NCI-H1694 treated with DMSO at 0.1 percent for 48 hours (cell line): Measurements from ENCODE around the gene ZNF862.

Experiments used
- DNase-seq: peaks from one replicate; lab custom pipeline; 2025; lab: John Stamatoyannopoulos, UW

ZNF862 gene

DNA sequence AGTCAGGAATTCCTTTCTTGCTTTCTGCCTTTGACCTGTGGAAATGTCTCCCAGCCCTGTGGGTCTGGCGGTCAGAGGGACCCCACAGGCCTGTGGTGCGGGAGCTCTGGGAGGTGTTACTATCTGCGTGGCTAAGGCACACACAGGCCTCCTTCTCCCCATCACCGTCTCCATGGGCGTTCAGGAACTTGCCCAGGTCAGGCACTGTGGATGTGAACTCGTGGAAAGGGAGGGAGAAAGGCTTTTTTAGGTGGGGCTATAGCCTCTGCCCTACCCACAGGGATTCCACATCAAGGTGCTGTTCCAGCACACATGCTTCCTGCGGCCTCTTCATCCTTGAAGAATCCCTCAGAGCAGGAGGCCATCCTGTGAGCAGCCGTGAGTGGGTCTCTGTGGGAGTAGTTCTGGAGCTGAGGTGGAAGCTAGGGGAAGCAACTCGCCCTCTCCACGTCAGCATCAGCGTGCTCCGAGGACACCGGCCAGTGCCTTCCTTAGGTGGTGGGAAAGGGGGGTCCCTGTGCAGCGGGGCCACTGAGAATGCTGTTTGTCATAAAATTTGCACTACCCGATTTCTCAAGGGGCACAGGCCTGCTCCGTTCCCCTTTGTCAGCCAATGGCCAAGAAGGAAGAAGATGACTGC is 28.1 kb downstream of the ZNF862 start:
- DNase-seq, result no peak

- DNase-seq, result no peak
Measured at GRCh38 chr7:149866779-149867447, 28.7 kb downstream of the ZNF862 start.

GRCh38 chr7:149867762-149868622 is 29.8 kb downstream of the ZNF862 start:
- no peak for DNase-seq

- DNase-seq, result no peak
Measured at GRCh38 chr7:149868623-149869290, 30.6 kb downstream of the ZNF862 start.

DNA sequence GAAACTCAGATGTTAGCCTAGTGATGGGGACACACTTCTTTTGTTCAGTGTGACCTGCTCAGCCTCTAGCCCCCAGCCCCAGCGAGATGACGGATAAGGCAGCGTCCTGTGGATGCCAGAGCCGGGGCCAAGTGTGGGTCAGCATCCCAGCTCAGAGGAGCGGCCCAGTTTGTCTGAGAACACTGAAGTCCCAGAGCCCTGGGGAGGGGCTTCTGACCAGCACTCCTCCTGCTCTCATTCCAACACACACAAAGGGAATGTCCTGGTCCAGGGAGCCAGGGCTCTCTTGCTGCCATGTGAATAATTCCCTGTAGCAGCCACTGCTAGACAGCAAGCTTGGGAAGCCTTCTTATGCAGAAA is 31.1 kb downstream of the ZNF862 start:
- no peak for DNase-seq

GRCh38 chr7:149869867-149870266 is 31.7 kb downstream of the ZNF862 start:
- DNase-seq, result no peak

GRCh38 chr7:149870274-149870673 is 32.1 kb downstream of the ZNF862 start:
- no peak for DNase-seq

DNA sequence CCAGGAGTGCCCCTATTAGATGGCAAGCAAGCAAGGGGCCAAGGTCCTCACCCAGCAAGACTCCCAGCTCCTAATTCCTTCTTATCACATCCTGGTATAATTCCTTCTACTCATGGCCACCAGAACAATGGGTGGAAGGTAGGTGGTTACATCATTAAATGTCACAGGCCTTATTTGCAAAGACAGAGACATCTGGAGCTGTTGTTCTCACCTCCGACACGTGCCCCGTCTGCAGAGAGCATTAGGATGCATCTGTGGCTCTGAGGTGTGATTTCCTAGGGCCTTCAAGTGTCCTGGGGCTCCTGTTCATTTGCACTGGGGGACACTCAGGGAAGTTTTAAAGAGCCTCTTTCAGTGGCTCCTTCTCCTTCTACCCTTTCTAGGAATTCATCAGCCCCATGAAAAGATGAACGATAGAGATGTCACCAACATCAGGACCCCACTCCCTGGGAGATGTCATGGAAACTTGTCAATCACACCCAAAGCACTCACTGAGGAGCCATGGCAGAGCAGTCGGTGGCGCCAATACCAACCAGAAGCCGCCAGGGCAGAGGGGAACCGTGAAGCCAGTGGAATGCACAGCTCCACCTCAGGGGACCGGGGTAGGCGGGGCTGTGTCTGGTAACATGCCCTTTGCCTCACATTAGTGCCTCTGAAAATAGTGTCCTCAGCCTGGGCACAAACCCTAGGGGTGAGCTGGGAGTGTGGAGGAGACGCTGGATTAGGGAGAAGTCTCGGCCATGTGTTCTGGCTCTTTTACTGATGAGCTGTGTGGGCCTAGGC is 32.7 kb downstream of the ZNF862 start:
- no peak for DNase-seq

DNA sequence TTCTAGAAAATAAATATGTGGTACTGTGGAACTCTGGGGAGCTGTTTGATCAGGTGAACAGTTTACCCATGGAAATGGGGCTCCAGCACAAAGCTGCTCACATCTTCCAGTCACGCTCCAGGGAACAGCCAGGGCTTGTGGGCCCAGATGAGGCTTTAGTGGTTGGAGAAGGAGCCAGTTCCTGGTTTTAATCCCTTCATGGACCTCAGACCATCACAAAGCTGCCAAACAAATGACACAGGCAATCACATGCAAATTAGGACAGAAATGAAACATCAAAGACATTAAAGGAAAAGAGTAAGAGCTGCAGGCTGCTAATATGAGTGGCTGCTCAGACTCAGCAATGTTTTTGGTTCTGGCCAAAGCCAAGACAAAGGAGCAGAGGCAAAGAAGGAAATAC is 33.4 kb downstream of the ZNF862 start:
- no peak for DNase-seq

DNA sequence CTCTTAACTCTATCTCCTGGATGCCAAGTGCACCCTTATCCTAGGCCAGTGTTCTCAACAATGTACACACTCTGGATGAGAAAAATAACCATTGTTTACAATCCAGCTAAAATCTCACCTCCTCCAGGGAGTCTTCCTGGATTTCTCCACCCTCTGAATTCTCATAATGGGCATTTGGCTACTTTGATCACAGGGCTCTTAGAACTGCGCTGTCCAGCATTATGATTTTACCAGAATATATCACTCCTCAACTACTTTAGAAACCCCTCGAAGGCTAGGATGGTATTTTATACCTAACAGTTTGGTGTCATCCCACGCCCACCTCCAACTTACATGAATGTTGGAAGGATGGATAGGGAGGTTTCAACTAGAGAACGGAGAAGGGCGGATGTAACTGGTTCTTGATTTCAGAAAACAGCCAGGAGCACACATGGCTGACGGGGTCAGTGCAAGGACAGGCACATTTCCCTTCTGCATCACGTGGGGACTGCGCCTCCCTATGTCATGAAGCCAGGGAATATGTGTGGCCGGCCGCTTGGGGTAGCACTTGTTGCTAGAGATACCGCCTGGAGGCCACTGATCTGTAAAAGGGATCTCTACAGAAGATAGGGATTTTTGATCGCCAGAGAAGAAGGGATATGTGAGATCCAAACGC is 34.4 kb downstream of the ZNF862 start:
- peak; percentile 47 for DNase-seq

DNA sequence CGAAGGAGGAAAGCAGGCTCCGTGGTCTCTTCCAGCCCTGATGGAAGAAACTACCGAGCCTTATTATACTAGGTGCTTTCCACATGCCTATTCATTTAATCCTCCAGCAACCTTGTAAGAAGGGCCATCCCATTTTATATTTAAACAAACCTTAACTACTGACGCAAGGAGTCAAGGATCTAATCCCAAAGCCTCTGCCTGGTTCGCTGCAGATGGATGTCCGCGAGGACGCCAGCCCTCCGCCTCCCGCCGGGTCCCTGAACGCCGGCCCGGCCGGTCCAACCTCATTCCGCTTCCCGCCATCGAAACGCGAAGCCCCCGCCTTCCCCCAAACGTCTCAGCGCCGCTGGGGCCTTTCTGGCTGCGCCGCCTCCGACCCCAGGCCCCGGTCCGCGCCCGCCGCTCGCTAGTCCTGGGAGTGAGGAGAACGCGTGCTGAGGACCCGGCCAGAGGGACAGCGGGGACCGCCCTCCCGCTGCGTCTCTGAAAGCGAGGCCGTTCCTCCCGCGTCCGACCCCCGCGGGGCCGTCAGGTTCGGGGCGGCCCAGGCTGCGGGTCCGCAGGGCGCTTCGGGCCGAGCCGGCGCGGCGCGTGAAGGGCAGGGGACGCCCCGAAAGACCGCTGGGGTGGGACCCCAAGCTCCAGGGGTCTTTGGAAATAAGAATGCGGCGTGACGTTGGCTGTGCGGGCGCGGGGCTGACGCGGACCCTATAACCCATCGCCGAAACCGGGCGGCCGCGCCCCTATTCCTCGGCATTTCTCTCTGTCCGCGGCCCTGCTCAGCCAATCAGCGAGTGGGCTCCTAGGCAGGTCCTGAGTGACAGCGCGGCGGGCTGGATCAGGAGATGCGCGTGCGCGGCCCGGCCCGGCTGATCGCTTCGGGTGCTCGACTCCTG is 35.1 kb downstream of the ZNF862 start, which contains the start of gene ATP6V0E2:
Gene ATP6V0E2, plus strand, starts transcription at position 896 of the 896 bp plus-strand sequence. CDS start 97 bp downstream, outside the sequence.
- peak; percentile 94 for DNase-seq

- no peak for DNase-seq
Measured at GRCh38 chr7:149873970-149874643, 35.9 kb downstream of the ZNF862 start.

DNA sequence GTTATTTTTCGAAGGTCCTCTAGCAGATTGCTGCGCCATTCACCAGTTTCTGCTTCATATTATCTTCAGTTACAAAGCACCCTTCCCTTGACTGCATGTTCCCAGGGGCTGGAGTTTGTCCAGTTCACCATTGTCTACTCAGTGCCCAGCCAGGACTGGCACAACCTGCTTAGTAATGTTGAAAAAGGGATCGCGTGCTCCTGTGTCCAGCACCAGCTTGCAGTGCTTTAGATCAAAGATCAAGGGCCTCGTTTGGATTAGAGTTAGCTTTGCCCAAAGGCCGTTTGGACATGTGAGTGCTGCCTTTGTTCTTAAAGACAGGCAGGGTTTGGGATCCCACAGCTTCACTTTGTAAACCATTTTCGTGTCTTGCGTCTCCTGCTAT is 36.5 kb downstream of the ZNF862 start:
- DNase-seq, result no peak

DNA sequence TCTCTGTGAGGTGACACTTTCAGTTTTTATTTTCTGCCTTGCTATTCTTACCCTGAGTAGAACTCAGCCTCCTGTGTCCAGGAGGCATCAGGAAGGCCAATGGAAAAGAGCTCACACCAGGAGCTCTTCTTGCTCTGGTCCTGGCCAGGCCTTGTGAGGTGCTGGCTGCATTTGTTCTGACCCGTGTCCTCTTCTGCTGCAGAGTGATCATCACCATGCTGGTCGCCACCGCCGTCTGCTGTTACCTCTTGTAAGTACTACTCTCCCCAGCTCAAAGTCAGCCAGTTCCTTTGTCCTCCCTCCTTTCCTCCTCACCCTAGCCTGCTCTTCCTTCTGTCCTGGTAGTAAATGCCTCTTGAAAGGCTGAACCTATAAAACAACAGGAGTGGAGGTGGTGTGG is 37.2 kb downstream of the ZNF862 start:
- DNase-seq, result no peak

DNA sequence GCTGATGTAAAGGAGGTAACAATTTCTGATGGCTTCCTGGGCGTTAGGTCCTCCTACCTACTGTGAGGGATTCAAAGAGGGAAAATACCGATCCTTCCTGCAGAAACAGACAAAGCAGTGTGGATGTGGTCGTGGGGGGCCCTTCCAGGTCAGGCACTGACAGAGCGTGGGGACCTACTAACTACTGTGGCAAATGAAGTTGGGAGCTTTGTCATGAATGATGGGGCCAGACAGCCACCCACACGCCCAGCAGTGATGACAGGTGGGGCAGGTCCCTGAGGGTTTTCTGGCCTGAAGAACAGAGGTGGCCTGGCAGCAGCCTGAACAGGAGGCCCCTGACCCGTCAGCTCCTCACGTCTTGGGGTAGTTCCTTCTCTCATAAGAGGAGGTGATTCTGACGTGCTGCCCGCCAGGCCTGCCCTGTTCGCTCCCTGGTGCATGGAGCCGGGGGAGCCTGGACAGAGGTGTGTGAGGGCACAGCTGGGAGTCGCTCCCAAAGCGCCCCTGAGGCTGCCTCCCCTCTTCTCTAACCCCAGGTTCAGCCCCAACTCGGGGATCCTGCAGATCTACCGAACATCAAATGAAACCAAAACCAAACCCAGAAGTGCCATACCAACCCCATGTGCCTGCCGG is 39.8 kb downstream of the ZNF862 start:
- no peak for DNase-seq

DNA sequence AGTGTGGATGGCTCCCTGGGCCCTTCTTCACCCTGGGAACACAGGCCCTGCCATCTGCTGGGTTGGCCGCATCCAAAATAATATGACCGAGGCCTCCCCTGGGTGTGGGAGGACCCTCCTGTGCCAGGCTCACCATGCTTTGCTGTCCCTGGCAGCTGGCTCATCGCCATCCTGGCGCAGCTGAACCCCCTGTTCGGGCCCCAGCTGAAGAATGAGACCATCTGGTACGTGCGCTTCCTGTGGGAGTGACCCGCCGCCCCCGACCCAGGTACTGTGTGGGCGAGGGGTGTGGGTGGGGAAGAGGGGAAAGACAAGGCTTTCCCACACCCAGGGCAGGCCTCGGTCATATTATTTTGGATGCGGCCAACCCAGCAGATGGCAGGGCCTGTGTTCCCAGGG is 40.3 kb downstream of the ZNF862 start:
- peak; percentile 74 for DNase-seq

DNA sequence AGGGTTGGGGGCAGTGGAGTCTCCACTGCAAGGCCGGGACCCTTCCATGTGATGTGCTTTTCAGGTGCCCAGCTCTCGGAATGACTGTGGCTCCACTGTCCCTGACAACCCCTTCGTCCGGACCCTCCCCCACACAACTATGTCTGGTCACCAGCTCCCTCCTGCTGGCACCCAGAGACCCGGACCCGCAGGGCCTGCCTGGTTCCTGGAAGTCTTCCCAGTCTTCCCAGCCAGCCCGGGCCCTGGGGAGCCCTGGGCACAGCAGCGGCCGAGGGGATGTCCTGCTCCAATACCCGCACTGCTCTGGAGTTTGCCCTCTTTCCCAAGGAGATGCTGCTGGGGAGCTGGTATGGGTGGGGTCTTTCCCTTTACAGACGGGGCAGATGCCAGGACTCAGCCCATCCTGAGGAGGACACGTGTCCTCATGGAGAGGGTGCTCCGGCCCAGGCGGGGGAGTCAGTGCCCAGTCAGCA is 41.1 kb downstream of the ZNF862 start:
- DNase-seq, result no peak

DNA sequence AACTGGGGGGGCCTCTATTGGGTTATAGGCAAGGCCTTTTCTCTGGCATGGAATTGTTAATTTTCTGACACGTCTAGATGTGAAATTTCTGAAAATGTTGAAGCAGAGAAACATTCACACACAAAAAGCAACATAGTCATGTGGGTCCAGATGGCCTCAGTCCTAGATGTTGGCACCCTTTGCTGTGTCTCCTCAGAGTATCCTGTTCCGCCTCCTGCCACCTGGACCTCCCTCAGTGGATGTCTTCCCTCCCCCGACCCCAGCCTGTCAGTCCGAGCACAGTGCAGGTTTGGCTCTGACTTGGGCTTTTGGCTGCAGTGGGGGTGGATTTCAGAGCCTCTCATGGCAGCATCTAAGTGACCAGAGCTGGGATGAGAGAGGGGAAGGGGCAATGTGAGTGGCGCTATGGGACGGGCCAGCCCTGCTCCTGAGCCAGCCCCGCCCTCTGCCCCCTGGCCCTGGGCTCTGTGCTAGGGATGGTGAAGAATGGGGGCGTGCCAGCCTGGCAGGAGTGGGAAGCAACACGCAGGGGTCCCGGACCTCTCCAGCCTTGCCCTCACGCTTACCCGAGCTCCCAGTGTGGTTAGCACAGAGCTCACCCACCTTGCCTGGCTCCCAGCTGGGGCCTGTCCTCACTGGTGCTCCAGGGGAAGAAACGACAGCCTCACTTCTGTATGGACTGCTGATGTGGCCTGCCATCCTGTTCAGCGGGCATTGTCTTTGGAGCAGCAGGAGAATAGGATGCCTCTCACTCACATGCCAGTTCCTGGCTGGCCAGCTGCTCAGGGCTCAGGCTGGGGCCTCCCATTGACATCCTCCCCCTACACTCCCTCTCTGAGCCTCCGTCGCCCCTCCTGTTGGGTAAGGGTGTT is 41.8 kb downstream of the ZNF862 start:
- DNase-seq, result peak; percentile 79
